K562 (cell line): ENCODE results near the gene GFRA3. TPM values are rescaled to one million over a fixed set of nuclear protein-coding genes. Genes with fewer than 3 reads are reported as not detected.

ENCODE experiments used
- ATAC-seq: fragments of 200-7000 bp; cut with Tn5 transposase; 3 replicates; pipeline ENCODE4 v1.9.1; 2020; ENCODE audit warnings: moderate library complexity
- BruUV-seq: library from RNA; stranded (reverse); fragments of 400-500 nt; replicated peaks from 2 replicates; lab custom pipeline; 2021; lab: Mats Ljungman, UMichigan
- CTCF ChIA-PET: fragments of 300-600 bp; formaldehyde crosslinking; extraction: SDS; loops from one replicate; lab custom pipeline; 2021; ENCODE audit warnings: low intra/inter-chr PET ratio; lab: Yijun Ruan, JAX
- POLR2A ChIA-PET: fragments of 300-600, 350-650 bp; sonication (Branson Sonifier 250); formaldehyde crosslinking; extraction: SDS; loops from one replicate; lab custom pipeline; 2021; ENCODE audit warnings: antibody characterized with exemption, inconsistent platforms; lab: Yijun Ruan, JAX
- DNase-seq, 4 experiments: peaks; one replicate each; pipeline versions ENCODE4 v3.0.0 to v3.0.0-alpha.2; 2011 to 2018; ENCODE audit warnings: low spot score in 3 of 4, mixed read lengths in 3 of 4; ENCODE audit errors: extremely low read depth in 1 of 4
- FAIRE-seq: peaks from 2 replicates; lab custom pipeline; 2011; peaks lifted over from hg19 to GRCh38; lab: Jason Lieb, UNC
- H2AFZ ChIP-seq: 2 replicates; pipeline ENCODE4 v1.6.0; 2011; ENCODE audit warnings: low read depth, low read length, control low read depth, inconsistent platforms
- H3K27ac ChIP-seq: fragments of 200-600 bp; 3 replicates; pipeline ENCODE4 v1.8.0; 2011; ENCODE audit warnings: low read depth, mild to moderate bottlenecking, control low read depth, inconsistent platforms, low read length, moderate library complexity, mixed read lengths; ENCODE audit errors: extremely low read depth
- H3K27me3 ChIP-seq, 2 experiments: fragments of 300-600 bp in 1 of 2; 2 replicates in 1 of 2; 3 replicates in 1 of 2; pipeline versions ENCODE4 v1.6.0 to v1.8.0; 2011; ENCODE audit warnings: inconsistent platforms in 2 of 2, low read length in 2 of 2, mild to moderate bottlenecking in 1 of 2, mixed read lengths in 1 of 2, moderate library complexity in 1 of 2; ENCODE audit not compliant: control insufficient read depth in 2 of 2, insufficient read depth in 2 of 2
- H3K36me3 ChIP-seq: fragments of 300-600 bp; 3 replicates; pipeline ENCODE4 v1.8.0; 2011; ENCODE audit warnings: mild to moderate bottlenecking, low read length, inconsistent platforms; ENCODE audit not compliant: control insufficient read depth, insufficient read depth
- H3K4me1 ChIP-seq, 2 experiments: fragments of 200-600 bp in 1 of 2; replicated peaks in 1 of 2; 2 replicates in 1 of 2; 3 replicates in 1 of 2; pipeline versions ENCODE4 v1.5.1 to v1.8.0; 2011; ENCODE audit warnings: inconsistent platforms in 2 of 2, low read length in 2 of 2, mild to moderate bottlenecking in 1 of 2, mixed read lengths in 1 of 2, moderate library complexity in 1 of 2; ENCODE audit not compliant: control insufficient read depth in 2 of 2, insufficient read depth in 2 of 2
- H3K4me2 ChIP-seq: 2 replicates; pipeline ENCODE4 v1.6.1; 2011; ENCODE audit warnings: low read length, control low read depth, inconsistent platforms, mixed read lengths; ENCODE audit not compliant: insufficient read depth
- H3K4me3 ChIP-seq: fragments of 200-600 bp; sonication (generic), shearing (Covaris generic); 2 replicates; pipeline ENCODE4 v1.5.1; 2016; ENCODE audit warnings: control low read depth, inconsistent platforms
- H3K79me2 ChIP-seq: fragments of 200-600 bp; 3 replicates; pipeline ENCODE4 v1.8.0; 2011; ENCODE audit warnings: low read length, inconsistent platforms; ENCODE audit not compliant: control insufficient read depth, insufficient read depth
- H3K9ac ChIP-seq, 2 experiments: 2 replicates each; pipeline versions ENCODE4 v1.6.0 to v1.6.1; 2011; ENCODE audit warnings: low read depth in 2 of 2, low read length in 2 of 2, control low read depth in 1 of 2, inconsistent platforms in 1 of 2, mild to moderate bottlenecking in 1 of 2, mixed read lengths in 1 of 2; ENCODE audit not compliant: insufficient read depth in 1 of 2
- H3K9me1 ChIP-seq: one replicate; pipeline ENCODE4 v1.6.0; 2011; ENCODE audit warnings: inconsistent platforms, mild to moderate bottlenecking, low read length, moderate library complexity; ENCODE audit not compliant: control insufficient read depth, insufficient read depth
- H3K9me3 ChIP-seq: replicated peaks from 2 replicates; pipeline ENCODE4 v1.5.1; 2011; ENCODE audit warnings: low read depth, low read length, inconsistent platforms; ENCODE audit not compliant: control insufficient read depth, insufficient read depth
- H4K20me1 ChIP-seq: replicated peaks from 2 replicates; pipeline ENCODE4 v1.6.1; 2011; ENCODE audit warnings: low read length, inconsistent platforms, mixed read lengths; ENCODE audit not compliant: control insufficient read depth, insufficient read depth
- ADNP ChIP-seq: fragments of 200-800 bp; sonication (Bioruptor generic); IDR thresholded peaks from 2 replicates; pipeline ENCODE4 v1.6.1; 2016; ENCODE audit warnings: missing genetic modification characterization, missing compliant biosample characterization
- CHD2 ChIP-seq: IDR thresholded peaks from 2 replicates; pipeline ENCODE4 v1.6.1; 2011; ENCODE audit warnings: low read depth, low read length
- ELF2 ChIP-seq: fragments of 250-450 bp; sonication (Bioruptor Pico); IDR thresholded peaks from 2 replicates; pipeline ENCODE4 v1.5.0; 2021; ENCODE audit warnings: mild to moderate bottlenecking
- NONO ChIP-seq, 2 experiments: fragments of 200-400 bp in 1 of 2; fragments of 450-650 bp in 1 of 2; formaldehyde crosslinking in 1 of 2; IDR thresholded peaks; 2 replicates each; pipeline ENCODE4 v1.6.1; 2017; ENCODE audit warnings: low read depth in 2 of 2, mild to moderate bottlenecking in 2 of 2, moderate library complexity in 2 of 2, low read length in 1 of 2
- U2AF2 ChIP-seq: fragments of 200-400 bp; formaldehyde crosslinking; optimal IDR thresholded peaks from 2 replicates; pipeline ENCODE3; 2017; ENCODE audit warnings: low read depth, mild to moderate bottlenecking, low read length
- ZNF121 ChIP-seq: sonication (generic); formaldehyde crosslinking; conservative IDR thresholded peaks from 2 replicates; pipeline ENCODE4 v1.8.0; 2022; ENCODE audit warnings: missing genetic modification reagents
- ZNF175 ChIP-seq: fragments of 200-800 bp; sonication (Bioruptor generic); IDR thresholded peaks from 2 replicates; pipeline ENCODE4 v1.6.1; 2016; ENCODE audit warnings: low read depth, mild to moderate bottlenecking, missing genetic modification characterization, missing compliant biosample characterization
- ZNF764 ChIP-seq: fragments of 250-450 bp; sonication (Bioruptor Pico); IDR thresholded peaks from 2 replicates; pipeline ENCODE4 v1.4.0; 2020; ENCODE audit warnings: low read depth, mild to moderate bottlenecking, moderate library complexity
- WGBS: fragments of 100-300 bp; shearing (Covaris generic); methylation state at CpG from one replicate; pipeline ENCODE4 v1.1.6; 2016; ENCODE audit warnings: low coverage, mixed read lengths; ENCODE audit not compliant: insufficient coverage; ENCODE audit errors: missing lambda C conversion rate; 5-methylcytosine and 5-hydroxymethylcytosine counted together
- in situ Hi-C: fragments of 300-500 bp; cut with MboI; formaldehyde crosslinking; loops from 4 replicates; pipeline ENCODE4 v1.15.0; 2018; ENCODE audit warnings: inconsistent platforms, mixed read lengths
- intact Hi-C: fragments of 100-400 bp; cut with micrococcal nuclease; formaldehyde crosslinking; loops from 2 replicates; pipeline ENCODE4 v1.14.2; 2022
- polyA plus RNA-seq, 8 experiments: library from polyadenylated mRNA; depleted of rRNA in 4 of 8; stranded (reverse) in 5 of 8; unstranded in 3 of 8; fragments of >200 nt; fragmentation: Nextera tagmentation in 2 of 8; fragmentation: Illumina TruSeq in 1 of 8; extraction: Ambion mirVana in 2 of 8; extraction: Trizol in 1 of 8; gene quantifications; 2 replicates each; pipeline versions ENCODE4 v1.2.1 to v1.2.3, GENCODE V29; 2011 to 2014; ENCODE audit warnings: inconsistent platforms in 1 of 8, missing spikeins in 1 of 8
- total RNA-seq, 7 experiments: library from RNA; depleted of rRNA in 6 of 7; stranded (reverse); fragments of >200 nt in 6 of 7; fragmentation: Illumina TruSeq in 2 of 7; extraction: Trizol in 2 of 7; gene quantifications; 2 replicates each; pipeline versions ENCODE4 v1.2.1 to v1.2.3, GENCODE V29; 2011 to 2021; ENCODE audit warnings: low replicate concordance in 1 of 7
- TF ChIP-seq, protein P1 (sequence below), 3 experiments: IDR thresholded peaks in 2 of 3; conservative IDR thresholded peaks in 1 of 3; 2 replicates each; pipeline ENCODE4 v1.5.1; 2011 to 2012; ENCODE audit warnings: low read length in 3 of 3, mild to moderate bottlenecking in 3 of 3, control low read depth in 2 of 3, improper control_type of control experiment in 1 of 3, inconsistent platforms in 1 of 3, low read depth in 1 of 3, mixed read lengths in 1 of 3, moderate library complexity in 1 of 3; ENCODE audit not compliant: insufficient read depth in 2 of 3
- TF ChIP-seq, protein P2 (sequence below), 2 experiments: IDR thresholded peaks in 1 of 2; conservative IDR thresholded peaks in 1 of 2; 2 replicates each; pipeline ENCODE4 v1.6.1; 2016; ENCODE audit warnings: low read depth in 2 of 2, mild to moderate bottlenecking in 1 of 2, missing compliant biosample characterization in 1 of 2, missing genetic modification characterization in 1 of 2, moderate library complexity in 1 of 2

Gene GFRA3
- total and polyA plus RNA-seq, 9 of the 15 experiments (the other 6 are each of a cell fraction or from before 2014, with no cell fraction given), result 0.05 to 0.09 (median 0.08) TPM; not detected in 6

DNA sequence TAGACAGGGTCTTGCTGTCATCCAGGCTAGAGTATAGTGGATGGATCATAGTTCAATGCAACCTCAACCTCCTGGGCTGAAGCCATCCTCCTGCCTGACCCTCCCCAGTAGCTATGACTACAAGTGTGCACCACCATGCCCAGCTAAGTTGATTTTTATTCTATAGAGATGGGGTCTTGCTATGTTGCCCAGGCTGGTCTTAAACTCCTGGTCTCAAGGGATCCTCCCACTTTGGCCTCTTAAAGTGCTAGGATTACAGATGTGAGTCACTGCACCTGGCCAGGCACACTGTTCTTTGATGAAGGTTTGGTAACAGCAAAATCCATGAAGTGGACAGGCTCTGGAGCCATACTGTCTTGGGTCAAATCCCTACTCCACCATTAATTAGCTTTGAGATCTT, 6.5 kb upstream of the GFRA3 start:
- in situ Hi-C loops, result loop anchor here (5.0 kb wide), 1 partner anchor 99 kb away; no protein-coding TSS in a partner anchor
- no peak for FAIRE-seq
- intact Hi-C loops, result no loop called here

DNA sequence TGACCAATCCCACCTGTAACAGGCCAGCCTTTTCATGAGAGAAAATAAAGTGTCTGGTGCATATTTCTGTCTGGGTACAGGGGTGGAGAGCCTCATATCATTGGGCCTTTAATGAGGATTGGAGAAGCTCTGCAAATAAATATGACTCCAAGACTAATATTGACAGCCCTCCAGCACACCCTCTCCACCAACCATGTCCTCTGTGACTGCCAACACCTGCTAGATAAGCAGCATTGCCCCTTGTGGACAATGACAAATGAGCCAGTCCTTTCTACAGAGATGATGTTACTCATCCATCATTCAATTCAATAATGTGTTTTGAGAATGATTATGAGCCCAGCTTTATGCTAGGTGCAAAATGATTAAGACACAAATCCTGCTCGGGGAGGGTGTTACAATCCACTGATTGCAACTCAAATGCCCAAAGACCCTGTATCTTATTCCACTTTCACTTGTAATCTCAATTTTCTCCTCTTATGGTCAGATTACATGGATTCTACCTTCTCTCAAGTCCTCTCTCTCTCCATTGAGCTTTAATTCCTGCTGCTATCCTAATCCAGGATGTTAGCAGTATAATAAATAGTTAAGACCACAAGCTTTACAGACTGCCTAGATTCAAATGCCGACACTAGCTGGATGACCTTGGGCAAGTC, 2.1 kb upstream of the GFRA3 start:
- FAIRE-seq, result no peak
- Histone ChIP-seq H3K9me3 (no peaks in the 10 kb centered on the region), H2AFZ (no peak overlapping the region), H3K79me2 (no peaks in the 10 kb centered on the region), H3K9ac (no peak overlapping the region), H3K4me2 (no peak overlapping the region), H4K20me1 (peaks cover 5% of the 10 kb centered on the region; the same call in 1 of the 2 replicates), H3K36me3 (no peaks in the 10 kb centered on the region), H3K9me1 (no peaks in the 10 kb centered on the region), H3K4me1 (peaks cover 6 to 8% of the 10 kb centered on the region in 2 experiments; a peak in 3 of 5 replicates), H3K27me3 (peaks cover 3 to 7% of the 10 kb centered on the region in 2 experiments; a peak in 2 of 5 replicates), H3K27ac (no peak overlapping the region), H3K4me3 (no peak overlapping the region)
- 0% methylated on average over 2 of the region's 2 CpGs for WGBS
- no peak for DNase-seq
- in situ Hi-C loops, result no loop called here
- ChIA-PET POLR2A (interaction anchor here (1.4 kb wide), 1 partner anchor 10 kb away, joined by 4 read pairs; no protein-coding TSS in a partner anchor), CTCF (no interaction called here)
- ATAC-seq, result peak; percentile 50; the same call in 2 of the 3 replicates
- intact Hi-C loops, result no loop called here
- no TSS peak for BruUV-seq
- TF ChIP-seq ZNF764 (CRISPR knock-in tag) (no peak), ADNP (tag) (no peak), ZNF175 (CRISPR knock-in tag) (no peak), NONO (IDR thresholded peaks at IDR 0.05; ENCODE audit: low read depth in 2 of 2, low read length in 1 of 2) (no peak), ELF2 (no peak), CHD2 (no peak)
- TF ChIP-seq, protein P1, sequence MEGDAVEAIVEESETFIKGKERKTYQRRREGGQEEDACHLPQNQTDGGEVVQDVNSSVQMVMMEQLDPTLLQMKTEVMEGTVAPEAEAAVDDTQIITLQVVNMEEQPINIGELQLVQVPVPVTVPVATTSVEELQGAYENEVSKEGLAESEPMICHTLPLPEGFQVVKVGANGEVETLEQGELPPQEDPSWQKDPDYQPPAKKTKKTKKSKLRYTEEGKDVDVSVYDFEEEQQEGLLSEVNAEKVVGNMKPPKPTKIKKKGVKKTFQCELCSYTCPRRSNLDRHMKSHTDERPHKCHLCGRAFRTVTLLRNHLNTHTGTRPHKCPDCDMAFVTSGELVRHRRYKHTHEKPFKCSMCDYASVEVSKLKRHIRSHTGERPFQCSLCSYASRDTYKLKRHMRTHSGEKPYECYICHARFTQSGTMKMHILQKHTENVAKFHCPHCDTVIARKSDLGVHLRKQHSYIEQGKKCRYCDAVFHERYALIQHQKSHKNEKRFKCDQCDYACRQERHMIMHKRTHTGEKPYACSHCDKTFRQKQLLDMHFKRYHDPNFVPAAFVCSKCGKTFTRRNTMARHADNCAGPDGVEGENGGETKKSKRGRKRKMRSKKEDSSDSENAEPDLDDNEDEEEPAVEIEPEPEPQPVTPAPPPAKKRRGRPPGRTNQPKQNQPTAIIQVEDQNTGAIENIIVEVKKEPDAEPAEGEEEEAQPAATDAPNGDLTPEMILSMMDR (IDR thresholded peaks at IDR 0.05 in 2 of 3, conservative IDR thresholded peaks at IDR 0.05 in 1 of 3; ENCODE audit: insufficient read depth in 2 of 3, low read depth in 1 of 3, low read length in 3 of 3), result peak; percentile 13 to 20 (median 15); a peak in 2 of 6 replicates
- TF ChIP-seq, protein P2, sequence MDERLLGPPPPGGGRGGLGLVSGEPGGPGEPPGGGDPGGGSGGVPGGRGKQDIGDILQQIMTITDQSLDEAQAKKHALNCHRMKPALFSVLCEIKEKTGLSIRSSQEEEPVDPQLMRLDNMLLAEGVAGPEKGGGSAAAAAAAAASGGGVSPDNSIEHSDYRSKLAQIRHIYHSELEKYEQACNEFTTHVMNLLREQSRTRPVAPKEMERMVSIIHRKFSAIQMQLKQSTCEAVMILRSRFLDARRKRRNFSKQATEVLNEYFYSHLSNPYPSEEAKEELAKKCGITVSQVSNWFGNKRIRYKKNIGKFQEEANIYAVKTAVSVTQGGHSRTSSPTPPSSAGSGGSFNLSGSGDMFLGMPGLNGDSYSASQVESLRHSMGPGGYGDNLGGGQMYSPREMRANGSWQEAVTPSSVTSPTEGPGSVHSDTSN (CRISPR knock-in tag; IDR thresholded peaks at IDR 0.05; ENCODE audit: low read depth), result no peak
- TF ChIP-seq, protein P2 (tag; conservative IDR thresholded peaks at IDR 0.05; ENCODE audit: low read depth), result peak; percentile 33; the same call in 1 of the 2 replicates

More for the DNA sequence above, 6.5 kb upstream of the GFRA3 start:
- Histone ChIP-seq H3K9me1 (no peaks in the 10 kb centered on the region), H3K9ac (no peak overlapping the region), H2AFZ (no peak overlapping the region), H4K20me1 (no peaks in the 10 kb centered on the region), H3K79me2 (no peaks in the 10 kb centered on the region), H3K27me3 (no peaks in the 10 kb centered on the region), H3K4me3 (no peak overlapping the region), H3K27ac (no peak overlapping the region), H3K4me2 (no peak overlapping the region), H3K36me3 (peaks cover 14% of the 10 kb centered on the region; the same call in 2 of the 3 replicates), H3K9me3 (no peaks in the 10 kb centered on the region), H3K4me1 (no peaks in the 10 kb centered on the region)
- BruUV-seq, result no TSS peak
- ChIA-PET CTCF (no interaction called here), POLR2A (interaction anchor here (0.6 to 1.4 kb wide), 7 partner anchors 11 to 292 kb away, joined by 3 to 5 read pairs (median 3); partner anchors contain the start of gene KDM3B)
- TF ChIP-seq ZNF121 (CRISPR knock-in tag) (peak; percentile 81), U2AF2 (no peak)
- DNase-seq (no peak), ATAC-seq (no peak)
